Breast epithelium (tissue), 3 donors: ENCODE data around the gene MLH1.

Source experiments
- CTCF ChIP-seq, 3 donors: fragments of 450-650 bp; IDR thresholded peaks; one replicate each; pipeline ENCODE4 v1.5.1; 2016 to 2017; ENCODE audit warnings: antibody characterized with exemption in 3 of 3, mild to moderate bottlenecking in 3 of 3, moderate library complexity in 3 of 3
- POLR2A ChIP-seq: fragments of 450-650 bp; IDR thresholded peaks from one replicate; pipeline ENCODE4 v1.6.1; 2016; ENCODE audit warnings: antibody characterized with exemption, mild to moderate bottlenecking, moderate library complexity
- POLR2AphosphoS5 ChIP-seq, 3 donors: sonication (generic); formaldehyde crosslinking; IDR thresholded peaks; one replicate each; pipeline ENCODE4 v1.6.1; 2017; ENCODE audit warnings: antibody characterized with exemption in 3 of 3

DNA sequence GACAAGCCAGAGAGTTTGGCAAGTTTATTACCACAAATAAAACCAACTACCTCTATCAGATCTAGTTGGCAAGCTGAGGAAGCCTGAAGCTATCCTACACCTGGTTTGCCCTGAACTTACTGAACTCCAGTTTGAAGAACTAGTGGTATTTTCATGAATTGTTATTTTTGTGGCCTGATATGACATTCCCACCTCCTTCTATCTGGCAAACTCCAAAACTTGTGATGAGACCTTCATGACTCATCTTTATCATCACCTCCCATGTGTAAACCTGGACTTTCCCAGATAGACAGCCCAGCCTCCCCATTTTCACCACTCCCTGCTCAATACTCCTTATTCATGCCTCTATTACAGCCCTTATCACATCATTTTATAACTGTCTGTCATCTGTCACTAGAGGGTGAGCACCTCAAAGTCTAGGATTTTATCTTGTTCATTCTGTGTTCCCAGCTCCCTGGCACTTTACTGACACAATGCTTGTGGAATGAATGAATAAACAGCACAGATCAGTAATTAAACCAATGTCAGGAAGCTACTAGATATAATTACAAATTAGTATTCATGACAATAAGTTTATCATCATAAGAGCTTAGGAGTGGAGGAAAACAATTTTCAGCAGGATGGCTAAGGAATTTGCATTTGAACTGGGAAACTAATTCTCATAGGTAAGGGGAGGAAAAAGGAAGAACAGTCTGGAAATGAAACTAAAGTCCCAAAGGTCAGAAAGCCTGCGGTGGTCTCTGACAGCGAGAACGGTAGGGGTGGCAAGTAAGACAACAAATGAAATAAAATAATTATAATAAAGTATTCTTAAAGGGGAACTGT is 35.2 kb upstream of the MLH1 start:
- no peak for TF ChIP-seq CTCF (IDR thresholded peaks at IDR 0.05)
- TF ChIP-seq POLR2AphosphoS5 (IDR thresholded peaks at IDR 0.05): no peak
- TF ChIP-seq POLR2A: no peak
